HCT116 (cell line): Measurements from ENCODE around the gene FIZ1. TPM values are rescaled to one million over a fixed set of nuclear protein-coding genes. Genes with fewer than 3 reads are reported as not detected.
A peak's percentile ranks its signal among the peaks of the same experiment; 100 is the strongest.

ENCODE experiments used
- ATAC-seq: fragments of 200-7000 bp; cut with Tn5 transposase; 2 replicates; pipeline ENCODE4 v1.9.1; 2020; ENCODE audit warnings: mild to moderate bottlenecking, moderate library complexity
- BruUV-seq: library from RNA; stranded (reverse); fragments of 400-500 nt; replicated peaks from 2 replicates; lab custom pipeline; 2021; lab: Mats Ljungman, UMichigan
- CTCF ChIA-PET: fragments of 300-600 bp; sonication (Branson Sonifier 250); formaldehyde crosslinking; loops from one replicate; lab custom pipeline; 2021; ENCODE audit warnings: antibody characterized with exemption; lab: Charles Lee
- POLR2A ChIA-PET: fragments of 300-600, 350-600 bp; sonication (Branson Sonifier 250); formaldehyde crosslinking; loops from one replicate; lab custom pipeline; 2021; ENCODE audit warnings: antibody characterized with exemption; lab: Charles Lee
- RAD21 ChIA-PET, 2 experiments: fragments of 300-600 bp; sonication (Branson Sonifier 250); formaldehyde crosslinking; loops; one replicate each; lab custom pipeline; 2023; ENCODE audit warnings: low total read pairs in 2 of 2; ENCODE audit not compliant: uncharacterized antibody in 2 of 2, unreplicated experiment in 2 of 2, low non-redundant PET in 1 of 2; lab: Charles Lee
- DNase-seq: peaks from one replicate; pipeline ENCODE4 v3.0.0-alpha.2; 2010; ENCODE audit warnings: low read depth, low spot score
- H2AFZ ChIP-seq: fragments of 200-600 bp; shearing (Covaris generic), sonication (generic); 2 replicates; pipeline ENCODE4 v1.6.1; 2017; ENCODE audit warnings: low read depth, mixed run types, mixed read lengths, antibody characterized with exemption, low read length; ENCODE audit not compliant: poor library complexity, severe bottlenecking
- H3K27ac ChIP-seq: 2 replicates; pipeline ENCODE4 v1.5.1; 2012; ENCODE audit warnings: low read depth, low read length
- H3K27me3 ChIP-seq: fragments of 200-600 bp; sonication (generic); 2 replicates; pipeline ENCODE4 v1.6.1; 2016; ENCODE audit warnings: mixed run types, low read length, mixed read lengths; ENCODE audit not compliant: insufficient read depth
- H3K36me3 ChIP-seq, 2 experiments: fragments of 200-500 bp in 1 of 2; fragments of 200-600 bp in 1 of 2; sonication (Bioruptor generic) in 1 of 2; sonication (generic) in 1 of 2; 2 replicates each; pipeline versions ENCODE4 v1.5.1 to v1.6.1; 2014 to 2016; ENCODE audit warnings: low read length in 2 of 2, inconsistent platforms in 1 of 2, mixed read lengths in 1 of 2, mixed run types in 1 of 2; ENCODE audit not compliant: insufficient read depth in 2 of 2, control insufficient read depth in 1 of 2
- H3K4me1 ChIP-seq, 2 experiments: fragments of 200-600 bp in 1 of 2; sonication (generic) in 1 of 2; 2 replicates each; pipeline versions ENCODE4 v1.5.1 to v1.6.1; 2012 to 2017; ENCODE audit warnings: low read length in 2 of 2, inconsistent platforms in 1 of 2, mild to moderate bottlenecking in 1 of 2, mixed read lengths in 1 of 2, mixed run types in 1 of 2, moderate library complexity in 1 of 2; ENCODE audit not compliant: insufficient read depth in 2 of 2, control insufficient read depth in 1 of 2
- H3K4me2 ChIP-seq: fragments of 200-600 bp; sonication (generic); 2 replicates; pipeline ENCODE4 v1.6.1; 2017; ENCODE audit warnings: mixed run types, low read length, mixed read lengths
- H3K4me3 ChIP-seq, 2 experiments: fragments of 200-600 bp in 1 of 2; sonication (generic) in 1 of 2; replicated peaks in 1 of 2; 2 replicates each; pipeline ENCODE4 v1.5.1; 2011 to 2016; ENCODE audit warnings: low read length in 2 of 2, control low read depth in 1 of 2, low read depth in 1 of 2, mild to moderate bottlenecking in 1 of 2, mixed read lengths in 1 of 2, mixed run types in 1 of 2
- H3K79me2 ChIP-seq: fragments of 200-600 bp; sonication (generic); 2 replicates; pipeline ENCODE4 v1.6.1; 2017; ENCODE audit warnings: mild to moderate bottlenecking, mixed run types, low read length, moderate library complexity, mixed read lengths; ENCODE audit not compliant: insufficient read depth
- H3K9ac ChIP-seq: fragments of 200-600 bp; sonication (generic); 2 replicates; pipeline ENCODE4 v1.6.1; 2016; ENCODE audit warnings: low read length, mixed read lengths
- H3K9me2 ChIP-seq: fragments of 200-600 bp; sonication (generic), shearing (Covaris generic); 2 replicates; pipeline ENCODE4 v1.6.1; 2017; ENCODE audit warnings: mixed run types, mild to moderate bottlenecking, moderate library complexity; ENCODE audit not compliant: insufficient read depth
- H3K9me3 ChIP-seq, 2 experiments: fragments of 200-500 bp in 1 of 2; fragments of 200-600 bp in 1 of 2; sonication (Bioruptor generic) in 1 of 2; sonication (generic) in 1 of 2; 2 replicates each; pipeline ENCODE4 v1.6.1; 2014 to 2017; ENCODE audit warnings: low read length in 2 of 2, mixed read lengths in 2 of 2, inconsistent platforms in 1 of 2, low read depth in 1 of 2, mild to moderate bottlenecking in 1 of 2, mixed run types in 1 of 2, moderate library complexity in 1 of 2; ENCODE audit not compliant: control insufficient read depth in 1 of 2, insufficient read depth in 1 of 2
- H4K20me1 ChIP-seq: fragments of 200-600 bp; sonication (generic), shearing (Covaris generic); 2 replicates; pipeline ENCODE4 v1.6.1; 2017; ENCODE audit warnings: mixed run types, mild to moderate bottlenecking, moderate library complexity; ENCODE audit not compliant: insufficient read depth
- EZH2phosphoT487 ChIP-seq: fragments of 200-600 bp; IDR thresholded peaks from 2 replicates; pipeline ENCODE4 v1.6.1; 2018; ENCODE audit warnings: antibody characterized with exemption, borderline replicate concordance
- FOSL1 ChIP-seq: IDR thresholded peaks from 2 replicates; pipeline ENCODE4 v1.6.1; 2012; ENCODE audit warnings: low read depth
- POLR2AphosphoS5 ChIP-seq: IDR thresholded peaks from 2 replicates; pipeline ENCODE4 v1.6.1; 2011; ENCODE audit warnings: mild to moderate bottlenecking, low read depth, low read length, moderate library complexity
- SP1 ChIP-seq: IDR thresholded peaks from 2 replicates; pipeline ENCODE4 v1.6.1; 2012; ENCODE audit warnings: low read depth
- YY1 ChIP-seq: IDR thresholded peaks from 2 replicates; pipeline ENCODE4 v1.6.1; 2011; ENCODE audit warnings: low read length, low read depth, moderate library complexity, mild to moderate bottlenecking; ENCODE audit not compliant: insufficient replicate concordance; ENCODE audit errors: extremely low read depth
- intact Hi-C: fragments of 100-400 bp; cut with micrococcal nuclease; formaldehyde crosslinking; loops from 2 replicates; pipeline ENCODE4 v1.10.0; 2022
- total RNA-seq: library from RNA; stranded (reverse); gene quantifications from one replicate; pipeline ENCODE4 v1.2.1, GENCODE V29; 2021; ENCODE audit not compliant: unreplicated experiment
- TF ChIP-seq, protein P1 (sequence below): IDR thresholded peaks from 2 replicates; pipeline ENCODE4 v1.6.1; 2011; ENCODE audit warnings: mild to moderate bottlenecking, low read length, moderate library complexity; ENCODE audit not compliant: insufficient replicate concordance; ENCODE audit errors: extremely low read depth

The FIZ1 gene
- total RNA-seq, 1 experiment from 2014 or later: 15.3 TPM

DNA sequence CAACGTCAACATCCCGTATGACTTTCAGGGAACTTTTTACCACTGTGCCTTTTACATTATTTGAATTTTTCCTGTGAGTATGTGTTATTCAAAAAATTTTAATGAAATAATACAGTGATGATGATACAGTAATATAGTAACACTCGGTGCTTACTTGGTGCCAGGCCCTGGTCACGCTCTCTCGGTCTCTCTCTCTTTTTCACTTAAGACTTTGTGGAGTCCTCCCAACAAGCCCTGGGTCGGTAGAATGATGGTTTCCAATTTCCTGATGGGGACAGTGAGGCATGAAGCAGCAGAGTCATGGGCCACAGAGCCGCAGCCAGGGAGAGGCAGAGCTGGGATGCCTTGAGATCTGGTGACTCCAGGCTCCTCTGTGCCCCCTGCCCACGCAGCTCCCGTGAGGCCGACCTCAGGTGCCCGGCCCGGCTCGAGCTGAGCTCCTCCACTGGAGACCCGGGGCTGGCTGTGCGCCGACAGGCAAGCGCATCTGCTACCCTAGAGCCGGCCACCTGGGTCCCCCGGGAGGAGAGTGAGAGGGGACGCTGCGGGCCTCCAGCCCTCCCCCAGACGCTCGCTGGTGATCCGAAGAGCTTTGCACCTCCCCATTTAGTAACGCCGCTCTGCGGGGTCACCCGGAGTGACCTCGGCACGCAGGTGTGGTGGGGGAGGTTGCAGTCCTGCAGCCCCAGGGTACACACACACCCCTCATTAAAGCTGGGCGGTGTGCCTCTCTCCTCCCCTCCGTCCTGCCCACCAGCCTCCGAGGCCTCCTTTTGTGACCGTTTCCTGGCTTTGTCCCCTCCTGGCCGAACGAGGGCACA lies 49.6 kb downstream of the FIZ1 start (continued):
- TF ChIP-seq, protein P1, sequence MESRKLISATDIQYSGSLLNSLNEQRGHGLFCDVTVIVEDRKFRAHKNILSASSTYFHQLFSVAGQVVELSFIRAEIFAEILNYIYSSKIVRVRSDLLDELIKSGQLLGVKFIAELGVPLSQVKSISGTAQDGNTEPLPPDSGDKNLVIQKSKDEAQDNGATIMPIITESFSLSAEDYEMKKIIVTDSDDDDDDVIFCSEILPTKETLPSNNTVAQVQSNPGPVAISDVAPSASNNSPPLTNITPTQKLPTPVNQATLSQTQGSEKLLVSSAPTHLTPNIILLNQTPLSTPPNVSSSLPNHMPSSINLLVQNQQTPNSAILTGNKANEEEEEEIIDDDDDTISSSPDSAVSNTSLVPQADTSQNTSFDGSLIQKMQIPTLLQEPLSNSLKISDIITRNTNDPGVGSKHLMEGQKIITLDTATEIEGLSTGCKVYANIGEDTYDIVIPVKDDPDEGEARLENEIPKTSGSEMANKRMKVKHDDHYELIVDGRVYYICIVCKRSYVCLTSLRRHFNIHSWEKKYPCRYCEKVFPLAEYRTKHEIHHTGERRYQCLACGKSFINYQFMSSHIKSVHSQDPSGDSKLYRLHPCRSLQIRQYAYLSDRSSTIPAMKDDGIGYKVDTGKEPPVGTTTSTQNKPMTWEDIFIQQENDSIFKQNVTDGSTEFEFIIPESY: no peak
- no peak; the same call in 1 of the 2 replicates for TF ChIP-seq POLR2AphosphoS5
- peak; percentile 72 for TF ChIP-seq FOSL1

DNA sequence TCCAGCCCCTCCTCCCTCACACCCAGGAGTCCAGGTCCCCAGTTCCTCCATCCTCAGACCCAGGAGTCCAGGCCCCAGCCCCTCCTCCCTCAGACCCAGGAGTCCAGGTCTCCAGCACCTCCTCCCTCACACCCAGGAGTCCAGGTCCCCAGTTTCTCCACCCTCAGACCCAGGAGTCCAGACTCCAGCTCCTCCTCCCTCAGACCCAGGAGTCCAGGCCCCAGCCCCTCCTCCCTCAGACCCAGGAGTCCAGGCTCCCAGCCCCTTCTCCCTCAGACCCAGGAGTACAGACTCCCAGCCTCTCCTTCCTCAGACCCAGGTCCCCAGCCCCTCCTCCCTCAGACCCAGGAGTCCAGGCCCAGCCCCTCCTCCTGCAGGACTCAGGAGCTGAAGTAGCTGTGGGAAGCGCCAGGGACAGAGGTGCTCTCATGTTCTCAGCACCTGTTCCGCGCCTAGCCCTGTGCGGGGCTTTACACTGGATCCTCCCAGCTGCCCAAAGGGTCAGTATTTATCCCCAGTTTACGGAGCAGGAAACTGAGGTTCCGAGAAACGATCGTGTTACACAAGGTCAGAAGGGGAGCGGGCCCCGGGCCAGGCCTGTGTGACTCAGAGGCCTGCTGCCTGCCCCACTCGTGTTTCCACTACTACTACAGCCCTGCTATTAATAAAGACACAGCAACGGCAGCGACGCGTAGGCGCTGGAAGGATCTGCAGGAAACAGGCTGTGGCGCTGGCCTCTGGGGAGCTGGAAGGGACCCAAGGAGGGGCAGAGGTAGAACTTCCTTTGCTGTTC lies 52.3 kb downstream of the FIZ1 start:
- Histone ChIP-seq H3K27me3 (no peaks in the 10 kb centered on the region), H3K27ac (peak overlapping the region; percentile 91), H3K9me3 (no peaks in the 10 kb centered on the region), H3K4me2 (peak overlapping the region; percentile 87), H3K79me2 (no peaks in the 10 kb centered on the region), H4K20me1 (no peaks in the 10 kb centered on the region), H3K4me1 (peaks cover 46 to 69% of the 10 kb centered on the region in 2 experiments), H3K36me3 (no peaks in the 10 kb centered on the region), H3K9ac (peak overlapping the region; percentile 53), H3K4me3 (peak overlapping the region; percentile 30 to 53), H3K9me2 (no peaks in the 10 kb centered on the region), H2AFZ (peak overlapping the region; percentile 85)
- ChIA-PET POLR2A (interaction anchor here (1.1 kb wide), 1 partner anchor 52 kb away, joined by 4 read pairs; the partner anchor contains the start of gene FIZ1), RAD21 (interaction anchor here in 1 of 2 experiments (0.6 kb wide), 1 partner anchor 84 kb away, joined by 5 read pairs; no protein-coding TSS in a partner anchor), CTCF (interaction anchor here (1.8 kb wide), 1 partner anchor 52 kb away, joined by 4 read pairs; the partner anchor contains the start of gene FIZ1)
- no TSS peak for BruUV-seq
- DNase-seq (no peak), ATAC-seq (peak; percentile 36)
- peak; percentile 28; the same call in 1 of the 2 replicates for TF ChIP-seq FOSL1
- no peak for TF ChIP-seq EZH2phosphoT487
- TF ChIP-seq SP1: peak; percentile 46; the same call in 1 of the 2 replicates
- peak; percentile 22 for TF ChIP-seq YY1
- peak; percentile 42; the same call in 1 of the 2 replicates for TF ChIP-seq POLR2AphosphoS5
- intact Hi-C loops: loop anchor here (5.0 kb wide), 1 partner anchor 40 kb away; no protein-coding TSS in a partner anchor
